Measurements from ENCODE around the gene CDV3.

CDV3 gene

DNA sequence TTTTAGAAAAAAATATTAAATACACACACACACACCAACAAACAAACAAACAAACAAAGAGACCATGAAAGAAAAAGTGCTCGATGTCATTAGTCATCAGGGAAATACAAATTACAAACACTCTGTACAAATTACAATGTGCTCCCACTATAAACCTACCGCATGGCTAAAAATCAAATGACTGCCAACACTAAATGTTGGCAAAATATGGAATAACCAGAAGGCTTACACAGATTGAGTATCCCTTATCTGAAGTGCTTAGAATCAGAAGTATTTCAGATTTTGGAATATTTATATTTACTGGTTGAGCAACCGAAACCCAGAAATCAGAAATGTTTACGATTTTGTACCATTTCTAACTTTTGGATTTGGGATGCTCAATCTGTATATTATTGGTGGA is 33.4 kb downstream of the CDV3 start:
- DNase-seq (ENCODE audit: low read depth): no peak

DNA sequence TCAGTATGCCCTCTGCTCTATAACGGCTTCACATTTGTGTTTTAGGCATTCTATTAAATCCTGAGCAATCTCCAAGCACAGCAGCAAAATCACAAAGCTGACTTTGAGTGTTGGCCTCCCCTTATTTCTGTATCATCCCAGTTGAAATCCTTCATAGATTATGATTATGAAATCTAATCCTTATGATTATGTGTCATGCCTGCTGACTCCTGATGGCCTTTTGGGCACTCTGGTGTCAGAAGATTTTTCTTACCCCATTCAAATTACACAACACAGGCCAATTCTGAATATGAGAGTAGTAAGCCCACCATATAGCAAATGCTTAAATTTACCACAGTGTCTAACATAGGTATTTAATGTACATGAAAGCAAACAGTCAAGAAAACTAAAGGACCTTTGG is 34.3 kb downstream of the CDV3 start:
- DNase-seq (ENCODE audit: low read depth): no peak

DNA sequence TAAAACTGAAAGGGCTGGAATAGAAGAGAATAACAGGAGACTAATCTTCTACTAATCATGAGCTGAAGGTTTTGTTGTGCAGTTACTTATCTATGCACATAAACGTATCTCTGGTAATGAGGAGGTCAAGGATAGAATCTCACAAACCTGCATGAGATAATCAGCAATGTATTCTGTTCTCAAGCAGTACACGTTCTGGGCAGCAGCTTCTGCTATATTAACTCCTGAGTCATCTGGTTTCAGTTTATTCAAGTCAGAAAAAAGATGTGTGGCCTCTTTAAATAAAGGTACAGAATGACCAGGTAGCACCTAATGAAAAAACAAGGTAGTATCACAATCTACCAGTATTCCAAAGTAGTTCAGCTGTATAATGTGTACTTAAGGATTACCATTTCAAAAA is 34.9 kb downstream of the CDV3 start:
- DNase-seq (ENCODE audit: low read depth): no peak

DNA sequence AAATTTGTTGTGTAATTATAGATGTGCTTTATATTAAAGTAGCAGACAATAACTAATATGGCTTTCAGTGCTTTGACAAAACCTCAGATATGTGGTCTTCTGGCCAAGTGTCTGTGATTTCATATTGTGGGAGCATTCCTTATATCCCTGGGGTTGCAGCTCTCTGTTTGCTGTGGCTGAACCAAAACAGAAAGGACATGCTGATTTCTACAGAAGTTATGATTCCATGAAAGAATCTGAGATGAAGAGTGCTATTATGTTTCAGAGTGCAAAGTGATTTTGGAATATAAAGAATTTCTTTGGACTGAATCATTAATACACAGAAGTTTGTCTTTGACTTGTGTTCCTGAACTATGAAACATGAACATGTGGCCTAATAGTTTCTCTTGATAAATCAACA is 36.5 kb downstream of the CDV3 start:
- DNase-seq (ENCODE audit: low read depth): no peak

DNA sequence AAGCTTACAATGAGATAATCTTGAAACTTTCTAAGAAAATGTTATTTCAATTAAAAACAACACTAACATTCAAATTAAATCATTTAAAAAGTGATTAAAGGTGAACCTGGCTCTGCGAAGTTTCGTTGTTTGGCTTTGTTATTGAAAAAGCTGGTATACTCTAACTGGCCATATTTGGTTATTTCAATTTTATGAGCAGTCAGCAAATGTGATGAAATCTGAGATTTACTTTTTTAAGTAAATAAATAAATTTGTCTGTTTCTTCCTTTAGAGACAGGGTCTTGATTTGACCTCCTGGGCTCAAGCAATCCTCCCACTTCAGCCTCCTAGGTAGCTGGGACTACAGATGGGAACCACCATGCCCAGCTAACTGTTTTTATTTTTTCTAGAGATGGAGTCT is 38.0 kb downstream of the CDV3 start:
- no peak for DNase-seq (ENCODE audit: low read depth)

DNA sequence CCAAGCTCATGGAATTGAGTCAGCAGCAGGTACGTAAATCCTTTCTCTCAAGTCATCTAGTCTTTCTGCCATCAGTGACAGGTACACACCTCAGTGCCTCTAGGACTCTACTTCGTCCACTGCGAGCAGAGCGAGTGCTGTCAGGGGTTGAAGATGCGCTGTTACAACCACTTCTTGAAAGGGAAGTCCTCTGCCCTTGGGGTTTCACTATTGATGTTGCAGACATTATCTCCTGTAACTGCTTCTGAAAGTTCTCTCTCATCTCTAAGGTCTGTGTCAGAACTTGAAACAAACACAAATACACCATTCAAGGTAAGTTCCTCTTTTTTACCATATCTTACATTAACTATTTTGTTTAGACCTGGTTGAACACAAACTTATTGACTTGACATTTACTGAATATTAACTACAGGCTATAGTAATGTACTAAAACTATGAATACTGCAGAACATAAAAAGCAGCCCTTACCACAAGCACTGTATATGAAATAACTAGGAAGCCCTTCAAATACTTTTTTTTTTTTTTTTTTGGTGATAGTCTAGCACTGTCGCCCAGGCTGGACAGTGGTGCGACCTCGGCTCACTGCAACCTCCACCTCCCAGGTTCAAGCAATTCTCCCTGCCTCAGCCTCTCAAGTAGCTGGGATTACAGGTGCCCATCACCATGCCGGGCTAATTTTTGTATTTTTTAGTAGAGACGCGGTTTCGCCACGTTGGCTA is 46.7 kb downstream of the CDV3 start:
- no peak for DNase-seq (ENCODE audit: low read depth)

DNA sequence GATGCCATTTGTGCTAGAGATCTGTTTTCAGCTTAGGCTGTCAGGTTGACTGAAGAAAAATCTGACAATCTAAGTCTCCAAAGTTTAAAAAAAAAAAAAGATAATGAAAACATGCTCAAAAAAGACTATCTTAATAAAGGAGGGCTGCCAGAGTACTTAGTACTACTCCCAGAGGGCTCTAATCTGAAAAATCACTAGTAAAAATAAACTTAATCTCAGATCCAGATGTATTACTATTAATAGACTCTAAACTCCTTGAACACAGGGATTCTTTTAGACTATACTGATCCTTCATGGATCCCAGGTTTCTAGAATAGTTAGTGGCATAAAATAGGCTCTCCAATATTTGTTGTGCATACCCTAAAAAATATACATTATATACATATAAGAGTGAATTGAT is 54.3 kb downstream of the CDV3 start:
- DNase-seq (ENCODE audit: low read depth): no peak

DNA sequence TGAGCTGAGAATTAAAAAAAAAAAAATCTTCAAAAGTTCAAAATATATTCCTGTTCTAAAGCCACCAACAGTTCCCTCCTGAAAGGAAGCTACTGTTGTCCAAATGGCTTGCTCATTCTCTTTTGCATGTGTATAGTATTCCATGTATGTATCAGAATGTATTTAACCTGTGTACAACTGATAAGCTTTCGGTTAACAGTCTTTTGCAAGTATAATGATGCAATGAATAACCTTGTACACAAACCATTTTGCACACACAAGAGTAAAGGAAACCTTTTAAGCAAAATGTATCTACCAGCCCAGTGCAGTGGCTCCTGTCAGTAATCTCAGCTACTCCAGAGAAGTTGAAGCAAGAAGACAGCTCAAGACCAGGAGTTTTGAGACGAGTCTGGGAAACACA is 55.7 kb downstream of the CDV3 start:
- DNase-seq (ENCODE audit: low read depth): no peak

DNA sequence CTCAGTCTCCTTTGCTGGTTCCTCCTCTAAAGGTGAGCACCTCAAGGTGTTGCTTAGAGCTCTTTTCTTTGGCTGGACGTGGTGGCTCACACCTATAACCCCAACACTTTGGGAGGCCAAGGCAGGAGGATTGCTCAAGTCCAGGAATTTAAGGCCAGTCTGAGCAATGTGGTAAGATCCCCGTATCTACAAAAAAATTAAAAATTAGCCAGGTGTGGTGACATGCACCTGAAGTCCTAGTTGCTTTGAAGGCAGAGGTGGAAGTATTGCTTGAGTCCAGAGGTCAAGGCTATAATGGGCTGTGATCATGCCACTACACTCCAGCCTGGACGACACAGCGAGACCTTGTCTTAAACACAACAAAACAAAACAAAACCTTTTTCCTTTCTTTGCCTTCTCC is 60.0 kb downstream of the CDV3 start:
- DNase-seq (ENCODE audit: low read depth): no peak

All from non-pigmented ciliary epithelial cell (primary cell).